GM12878 (cell line): ENCODE results near the gene OPCML. TPM values are rescaled to one million over a fixed set of nuclear protein-coding genes. Genes with fewer than 3 reads are reported as not detected.

ENCODE experiments used
- CHD1 ChIP-seq: IDR thresholded peaks from 2 replicates; pipeline ENCODE4 v1.6.1; 2012; ENCODE audit warnings: low read depth, low read length, improper control_type of control experiment
- CREM ChIP-seq: IDR thresholded peaks from 2 replicates; pipeline ENCODE4 v1.6.1; 2014; ENCODE audit warnings: antibody characterized with exemption, low read depth
- NFYB ChIP-seq: IDR thresholded peaks from 2 replicates; pipeline ENCODE4 v1.6.1; 2011; ENCODE audit warnings: low read depth, mild to moderate bottlenecking, low read length, improper control_type of control experiment, moderate library complexity; ENCODE audit not compliant: insufficient read depth
- POLR2A ChIP-seq: IDR thresholded peaks from 2 replicates; pipeline ENCODE4 v1.6.1; 2011; ENCODE audit warnings: low read depth, mild to moderate bottlenecking, low read length
- RAD21 ChIP-seq: IDR thresholded peaks from 2 replicates; pipeline ENCODE4 v1.6.1; 2011; ENCODE audit warnings: mild to moderate bottlenecking, low read depth, low read length, moderate library complexity; ENCODE audit not compliant: insufficient read depth
- SMAD5 ChIP-seq: IDR thresholded peaks from 2 replicates; pipeline ENCODE4 v1.6.1; 2016; ENCODE audit warnings: antibody characterized with exemption, low read depth
- ZNF384 ChIP-seq: IDR thresholded peaks from 2 replicates; pipeline ENCODE4 v1.6.1; 2012; ENCODE audit warnings: low read depth, mild to moderate bottlenecking, low read length, improper control_type of control experiment, borderline replicate concordance
- ZZZ3 ChIP-seq: IDR thresholded peaks from 2 replicates; pipeline ENCODE4 v1.6.1; 2011; ENCODE audit warnings: low read depth; ENCODE audit not compliant: control insufficient read depth, insufficient read length
- polyA plus RNA-seq, 11 experiments: library from polyadenylated mRNA; depleted of rRNA in 4 of 11; unstranded in 6 of 11; stranded (reverse) in 5 of 11; fragments of >200 nt; fragmentation: Nextera tagmentation in 4 of 11; fragmentation: Illumina TruSeq in 1 of 11; extraction: Ambion mirVana in 4 of 11; extraction: Trizol in 1 of 11; gene quantifications; 1 replicate in 1 of 11; 2 replicates in 10 of 11; pipeline versions ENCODE4 v1.2.1 to v1.2.3, GENCODE V29; 2011 to 2016; ENCODE audit warnings: inconsistent platforms in 2 of 11, missing spikeins in 2 of 11, low read depth in 1 of 11
- total RNA-seq, 4 experiments: library from RNA; depleted of rRNA in 3 of 4; stranded (reverse); fragments of >200 nt in 3 of 4; fragmentation: Illumina TruSeq in 1 of 4; extraction: Trizol in 1 of 4; gene quantifications; 2 replicates each; pipeline versions ENCODE4 v1.2.1 to v1.2.3, GENCODE V29; 2013 to 2021
- TF ChIP-seq, protein P1 (sequence below): IDR thresholded peaks from 2 replicates; pipeline ENCODE4 v1.6.1; 2012; ENCODE audit warnings: improper control_type of control experiment, low read depth, low read length; ENCODE audit not compliant: insufficient replicate concordance
- TF ChIP-seq, protein P2 (sequence below): fragments of 450-650 bp; IDR thresholded peaks from 2 replicates; pipeline ENCODE4 v1.6.1; 2017; ENCODE audit warnings: borderline replicate concordance

Gene OPCML
- total and polyA plus RNA-seq, 10 of the 15 experiments (the other 5 are each of a cell fraction or from before 2014, with no cell fraction given), result 0.84 TPM; not detected in 9

DNA sequence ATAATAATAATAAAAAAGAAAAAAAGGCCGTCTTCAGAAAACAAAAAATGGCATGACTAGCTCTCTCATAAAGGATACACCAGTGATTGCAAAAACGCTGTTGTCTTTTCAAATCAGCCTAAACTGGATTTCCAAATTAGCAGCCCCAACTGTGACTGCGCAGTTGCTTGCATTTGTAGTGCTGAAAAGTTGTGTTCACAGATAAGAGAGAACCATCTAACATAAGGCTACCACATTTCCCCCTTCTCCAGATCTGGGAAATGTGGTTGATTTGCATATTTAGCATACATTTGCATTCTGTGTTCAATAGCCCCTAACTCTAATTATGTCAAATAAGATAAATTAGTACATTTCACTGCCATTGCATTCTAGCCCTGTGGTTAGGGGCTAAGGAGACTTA is 650.7 kb downstream of the OPCML start (continued):
- TF ChIP-seq, protein P1, sequence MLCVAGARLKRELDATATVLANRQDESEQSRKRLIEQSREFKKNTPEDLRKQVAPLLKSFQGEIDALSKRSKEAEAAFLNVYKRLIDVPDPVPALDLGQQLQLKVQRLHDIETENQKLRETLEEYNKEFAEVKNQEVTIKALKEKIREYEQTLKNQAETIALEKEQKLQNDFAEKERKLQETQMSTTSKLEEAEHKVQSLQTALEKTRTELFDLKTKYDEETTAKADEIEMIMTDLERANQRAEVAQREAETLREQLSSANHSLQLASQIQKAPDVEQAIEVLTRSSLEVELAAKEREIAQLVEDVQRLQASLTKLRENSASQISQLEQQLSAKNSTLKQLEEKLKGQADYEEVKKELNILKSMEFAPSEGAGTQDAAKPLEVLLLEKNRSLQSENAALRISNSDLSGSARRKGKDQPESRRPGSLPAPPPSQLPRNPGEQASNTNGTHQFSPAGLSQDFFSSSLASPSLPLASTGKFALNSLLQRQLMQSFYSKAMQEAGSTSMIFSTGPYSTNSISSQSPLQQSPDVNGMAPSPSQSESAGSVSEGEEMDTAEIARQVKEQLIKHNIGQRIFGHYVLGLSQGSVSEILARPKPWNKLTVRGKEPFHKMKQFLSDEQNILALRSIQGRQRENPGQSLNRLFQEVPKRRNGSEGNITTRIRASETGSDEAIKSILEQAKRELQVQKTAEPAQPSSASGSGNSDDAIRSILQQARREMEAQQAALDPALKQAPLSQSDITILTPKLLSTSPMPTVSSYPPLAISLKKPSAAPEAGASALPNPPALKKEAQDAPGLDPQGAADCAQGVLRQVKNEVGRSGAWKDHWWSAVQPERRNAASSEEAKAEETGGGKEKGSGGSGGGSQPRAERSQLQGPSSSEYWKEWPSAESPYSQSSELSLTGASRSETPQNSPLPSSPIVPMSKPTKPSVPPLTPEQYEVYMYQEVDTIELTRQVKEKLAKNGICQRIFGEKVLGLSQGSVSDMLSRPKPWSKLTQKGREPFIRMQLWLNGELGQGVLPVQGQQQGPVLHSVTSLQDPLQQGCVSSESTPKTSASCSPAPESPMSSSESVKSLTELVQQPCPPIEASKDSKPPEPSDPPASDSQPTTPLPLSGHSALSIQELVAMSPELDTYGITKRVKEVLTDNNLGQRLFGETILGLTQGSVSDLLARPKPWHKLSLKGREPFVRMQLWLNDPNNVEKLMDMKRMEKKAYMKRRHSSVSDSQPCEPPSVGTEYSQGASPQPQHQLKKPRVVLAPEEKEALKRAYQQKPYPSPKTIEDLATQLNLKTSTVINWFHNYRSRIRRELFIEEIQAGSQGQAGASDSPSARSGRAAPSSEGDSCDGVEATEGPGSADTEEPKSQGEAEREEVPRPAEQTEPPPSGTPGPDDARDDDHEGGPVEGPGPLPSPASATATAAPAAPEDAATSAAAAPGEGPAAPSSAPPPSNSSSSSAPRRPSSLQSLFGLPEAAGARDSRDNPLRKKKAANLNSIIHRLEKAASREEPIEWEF, result no peak
- TF ChIP-seq ZNF384, result no peak
- no peak for TF ChIP-seq CREM
- no peak for TF ChIP-seq POLR2A
- no peak for TF ChIP-seq SMAD5
- no peak for TF ChIP-seq CHD1
- TF ChIP-seq NFYB, result no peak
- TF ChIP-seq ZZZ3, result no peak
- TF ChIP-seq RAD21, result no peak
- TF ChIP-seq, protein P2, sequence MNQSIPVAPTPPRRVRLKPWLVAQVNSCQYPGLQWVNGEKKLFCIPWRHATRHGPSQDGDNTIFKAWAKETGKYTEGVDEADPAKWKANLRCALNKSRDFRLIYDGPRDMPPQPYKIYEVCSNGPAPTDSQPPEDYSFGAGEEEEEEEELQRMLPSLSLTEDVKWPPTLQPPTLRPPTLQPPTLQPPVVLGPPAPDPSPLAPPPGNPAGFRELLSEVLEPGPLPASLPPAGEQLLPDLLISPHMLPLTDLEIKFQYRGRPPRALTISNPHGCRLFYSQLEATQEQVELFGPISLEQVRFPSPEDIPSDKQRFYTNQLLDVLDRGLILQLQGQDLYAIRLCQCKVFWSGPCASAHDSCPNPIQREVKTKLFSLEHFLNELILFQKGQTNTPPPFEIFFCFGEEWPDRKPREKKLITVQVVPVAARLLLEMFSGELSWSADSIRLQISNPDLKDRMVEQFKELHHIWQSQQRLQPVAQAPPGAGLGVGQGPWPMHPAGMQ, result no peak
